C4-2B (cell line): ENCODE results near the gene SELENOM.

Experiments
- ZFX ChIP-seq: fragments of 450-650 bp; IDR thresholded peaks from 2 replicates; pipeline ENCODE4 v1.6.1; 2017
- TF ChIP-seq, protein P1 (sequence below): fragments of 450-650 bp; conservative IDR thresholded peaks from 2 replicates; pipeline ENCODE4 v1.5.1; 2017; ENCODE audit warnings: mild to moderate bottlenecking

DNA sequence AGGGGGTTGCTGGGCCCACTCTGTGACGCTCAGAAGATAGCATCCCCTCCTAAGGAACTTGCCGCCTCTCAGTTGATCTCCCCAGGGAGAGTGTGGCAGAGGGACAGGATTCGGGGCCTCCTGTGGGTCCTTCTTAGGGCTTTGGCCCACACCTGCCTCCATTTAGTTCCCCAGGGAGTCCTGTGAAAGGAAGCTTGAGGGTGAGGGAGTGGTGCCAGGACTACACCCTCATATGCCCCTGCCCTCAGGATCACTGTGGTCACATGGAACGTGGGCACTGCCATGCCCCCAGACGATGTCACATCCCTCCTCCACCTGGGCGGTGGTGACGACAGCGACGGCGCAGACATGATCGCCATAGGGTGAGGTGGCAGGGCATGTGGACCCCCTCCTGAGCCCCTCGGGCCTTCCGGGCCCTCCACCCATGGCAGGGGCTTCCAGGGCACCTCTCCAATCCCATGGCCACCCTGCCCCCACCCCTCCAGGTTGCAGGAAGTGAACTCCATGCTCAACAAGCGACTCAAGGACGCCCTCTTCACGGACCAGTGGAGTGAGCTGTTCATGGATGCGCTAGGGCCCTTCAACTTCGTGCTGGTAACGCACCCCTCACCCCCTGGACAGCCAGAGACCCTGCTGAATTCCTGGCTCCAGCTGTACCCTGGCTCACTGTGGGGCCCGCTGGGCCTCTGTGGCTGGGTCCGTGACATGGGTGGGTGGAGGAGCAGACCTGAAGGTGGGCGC is 18.9 kb upstream of the SELENOM start:
- TF ChIP-seq, protein P1, sequence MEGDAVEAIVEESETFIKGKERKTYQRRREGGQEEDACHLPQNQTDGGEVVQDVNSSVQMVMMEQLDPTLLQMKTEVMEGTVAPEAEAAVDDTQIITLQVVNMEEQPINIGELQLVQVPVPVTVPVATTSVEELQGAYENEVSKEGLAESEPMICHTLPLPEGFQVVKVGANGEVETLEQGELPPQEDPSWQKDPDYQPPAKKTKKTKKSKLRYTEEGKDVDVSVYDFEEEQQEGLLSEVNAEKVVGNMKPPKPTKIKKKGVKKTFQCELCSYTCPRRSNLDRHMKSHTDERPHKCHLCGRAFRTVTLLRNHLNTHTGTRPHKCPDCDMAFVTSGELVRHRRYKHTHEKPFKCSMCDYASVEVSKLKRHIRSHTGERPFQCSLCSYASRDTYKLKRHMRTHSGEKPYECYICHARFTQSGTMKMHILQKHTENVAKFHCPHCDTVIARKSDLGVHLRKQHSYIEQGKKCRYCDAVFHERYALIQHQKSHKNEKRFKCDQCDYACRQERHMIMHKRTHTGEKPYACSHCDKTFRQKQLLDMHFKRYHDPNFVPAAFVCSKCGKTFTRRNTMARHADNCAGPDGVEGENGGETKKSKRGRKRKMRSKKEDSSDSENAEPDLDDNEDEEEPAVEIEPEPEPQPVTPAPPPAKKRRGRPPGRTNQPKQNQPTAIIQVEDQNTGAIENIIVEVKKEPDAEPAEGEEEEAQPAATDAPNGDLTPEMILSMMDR: no peak
- no peak for TF ChIP-seq ZFX
